GM21367 (cell line): ENCODE data around the gene HNRNPA1.
A peak's percentile ranks its signal among the peaks of the same experiment; 100 is the strongest.
"Not testable (repeated sequence)": the region's sequence is repeated elsewhere in the genome, so short reads cannot be mapped to it uniquely, and the experiment has no call there.

Experiments
- ATAC-seq: cut with Tn5 transposase; IDR thresholded peaks from one replicate; pipeline ENCODE4 v1.9.1; 2021; ENCODE audit not compliant: unreplicated experiment

The HNRNPA1 gene

GRCh38 chr12:54273981-54274380 lies 6.5 kb upstream of the HNRNPA1 start:
- ATAC-seq, result no peak

DNA sequence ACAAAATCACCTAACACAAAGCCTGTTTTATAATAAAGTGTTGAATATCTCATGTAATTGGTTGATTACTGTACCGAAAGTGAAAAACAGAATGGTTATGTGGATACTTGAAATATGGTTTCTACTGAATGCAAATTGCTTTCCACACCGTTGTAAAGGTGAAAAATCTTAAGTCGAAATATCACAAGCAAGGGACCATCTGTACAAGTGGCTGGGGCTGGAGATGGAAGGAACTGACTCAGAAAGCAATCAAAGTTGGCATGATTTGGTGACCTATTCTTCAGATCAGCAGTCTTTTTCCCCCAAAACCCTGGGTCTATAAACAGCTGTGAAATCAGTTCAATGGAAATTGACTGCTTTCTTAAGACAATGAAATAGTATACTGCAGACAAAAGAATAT lies 4.2 kb upstream of the HNRNPA1 start:
- ATAC-seq, result no peak

- ATAC-seq, result no peak
Observed at GRCh38 chr12:54277823-54278276, 2.7 kb upstream of the HNRNPA1 start.

GRCh38 chr12:54279227-54279631 lies 1.3 kb upstream of the HNRNPA1 start:
- no peak for ATAC-seq

DNA sequence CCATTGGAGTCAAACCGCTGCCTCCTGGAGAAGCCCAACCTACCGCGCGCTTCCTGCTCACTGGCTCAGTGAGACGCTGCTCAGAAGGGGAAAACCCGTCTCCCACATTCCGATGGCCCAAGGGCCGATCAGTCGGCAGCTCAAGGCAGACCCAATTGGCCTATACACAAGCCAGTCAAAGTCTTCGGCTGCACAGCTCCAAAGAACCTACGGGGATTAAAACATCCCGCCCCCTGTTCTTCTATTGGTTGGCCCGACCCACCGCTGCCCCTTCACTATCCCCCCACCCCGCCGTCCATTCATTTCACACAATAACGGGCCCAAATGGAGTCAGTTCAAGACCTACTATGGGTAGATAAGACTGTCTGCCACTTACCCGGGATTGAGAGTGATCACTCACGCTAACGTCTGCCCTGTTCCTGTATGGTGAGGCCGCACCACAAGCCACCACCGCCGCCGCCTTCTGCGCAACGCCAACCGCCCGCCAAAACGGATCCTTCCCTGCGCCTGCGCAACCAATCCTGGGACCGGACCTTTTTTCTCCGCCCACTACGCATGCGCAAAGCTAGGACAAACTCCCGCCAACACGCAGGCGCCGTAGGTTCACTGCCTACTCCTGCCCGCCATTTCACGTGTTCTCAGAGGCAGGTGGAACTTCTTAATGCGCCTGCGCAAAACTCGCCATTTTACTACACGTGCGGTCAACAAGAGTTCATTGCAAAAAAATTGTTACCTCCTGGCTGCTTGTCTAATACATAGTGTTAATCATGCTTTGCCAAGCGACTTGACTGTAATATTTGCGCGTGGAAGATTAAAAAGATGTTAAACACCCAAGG lies 676 bp upstream of the HNRNPA1 start, which contains the start of gene CBX5:
CBX5 (minus strand) TSS at position 491 of the 836 bp plus-strand sequence. CDS start 22,472 bp downstream, outside the sequence.
- ATAC-seq, result peak; percentile 69

DNA sequence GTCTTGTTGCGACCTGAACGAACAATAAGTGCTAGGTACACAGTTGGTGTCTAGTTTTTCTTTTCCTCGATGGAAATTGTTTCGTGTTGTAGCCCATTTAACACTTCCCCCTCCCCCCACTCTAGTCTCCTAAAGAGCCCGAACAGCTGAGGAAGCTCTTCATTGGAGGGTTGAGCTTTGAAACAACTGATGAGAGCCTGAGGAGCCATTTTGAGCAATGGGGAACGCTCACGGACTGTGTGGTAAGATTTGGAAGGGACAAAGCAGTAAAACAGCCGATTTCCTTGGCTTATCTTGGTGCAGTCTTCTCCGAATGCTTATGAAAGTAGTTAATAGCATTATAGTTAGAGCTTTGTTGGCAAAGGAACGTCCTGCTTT lies 724 bp downstream of the HNRNPA1 start:
- ATAC-seq, result not testable (repeated sequence)

DNA sequence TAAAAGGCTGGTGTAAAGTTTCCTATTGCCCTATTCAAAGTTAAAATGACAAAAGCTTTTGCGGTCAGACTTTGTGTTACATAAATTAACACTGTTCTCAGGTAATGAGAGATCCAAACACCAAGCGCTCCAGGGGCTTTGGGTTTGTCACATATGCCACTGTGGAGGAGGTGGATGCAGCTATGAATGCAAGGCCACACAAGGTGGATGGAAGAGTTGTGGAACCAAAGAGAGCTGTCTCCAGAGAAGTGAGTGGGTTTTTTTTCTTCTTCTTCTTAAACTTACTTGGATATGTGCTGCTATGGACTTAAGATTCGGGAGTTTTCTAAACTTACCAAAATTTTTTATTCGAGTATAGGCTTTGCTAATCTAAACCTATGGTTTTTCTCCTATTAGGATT lies 1.2 kb downstream of the HNRNPA1 start:
- not testable (repeated sequence) for ATAC-seq

DNA sequence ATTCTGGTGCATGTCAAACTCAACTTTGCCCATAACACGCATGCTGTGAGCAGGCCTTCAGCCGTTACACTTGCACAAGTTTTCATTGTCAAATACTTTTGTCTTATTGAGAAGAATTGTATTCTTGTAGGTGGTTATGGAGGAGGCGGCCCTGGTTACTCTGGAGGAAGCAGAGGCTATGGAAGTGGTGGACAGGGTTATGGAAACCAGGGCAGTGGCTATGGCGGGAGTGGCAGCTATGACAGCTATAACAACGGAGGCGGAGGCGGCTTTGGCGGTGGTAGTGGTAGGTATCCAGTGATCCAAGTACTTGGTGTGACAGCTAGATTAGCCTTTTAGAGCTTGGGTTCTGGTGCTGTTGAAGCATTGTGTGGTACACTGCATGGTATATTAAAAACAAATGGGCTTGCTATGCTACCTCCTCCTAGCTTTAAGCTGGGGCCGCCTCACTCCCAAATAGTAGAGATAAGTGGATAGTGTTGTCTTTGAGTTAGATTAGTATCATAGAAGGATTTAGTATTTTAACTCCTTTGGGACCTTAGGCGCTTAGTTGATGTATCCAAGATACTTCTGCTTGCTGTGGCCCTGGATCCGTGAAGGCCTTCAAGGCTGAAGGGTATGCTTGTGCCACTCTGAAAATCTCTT lies 2.5 kb downstream of the HNRNPA1 start:
- no peak for ATAC-seq

DNA sequence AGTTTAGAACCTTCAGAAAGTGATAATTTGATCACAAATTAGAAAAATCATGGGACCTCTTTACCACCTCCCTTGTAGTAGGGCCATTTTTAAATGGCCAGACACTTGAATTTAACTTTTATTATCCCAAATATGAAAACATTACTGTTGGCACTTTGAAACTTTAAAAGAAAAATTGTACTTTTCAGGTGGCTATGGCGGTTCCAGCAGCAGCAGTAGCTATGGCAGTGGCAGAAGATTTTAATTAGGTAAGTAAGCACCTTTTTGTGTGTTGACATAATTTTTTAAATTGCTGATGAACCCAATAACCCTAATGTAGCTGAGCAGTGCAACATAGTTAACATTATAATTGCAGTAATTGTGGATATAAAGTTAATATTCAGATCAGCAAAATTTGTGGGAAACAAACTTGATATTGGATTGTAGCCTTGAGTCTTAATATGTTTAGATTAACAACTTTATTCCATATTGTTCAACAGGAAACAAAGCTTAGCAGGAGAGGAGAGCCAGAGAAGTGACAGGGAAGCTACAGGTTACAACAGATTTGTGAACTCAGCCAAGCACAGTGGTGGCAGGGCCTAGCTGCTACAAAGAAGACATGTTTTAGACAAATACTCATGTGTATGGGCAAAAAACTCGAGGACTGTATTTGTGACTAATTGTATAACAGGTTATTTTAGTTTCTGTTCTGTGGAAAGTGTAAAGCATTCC lies 3.7 kb downstream of the HNRNPA1 start:
- not testable (repeated sequence) for ATAC-seq

- ATAC-seq, result no peak
Observed at GRCh38 chr12:54285150-54286041, 4.9 kb downstream of the HNRNPA1 start.

- no peak for ATAC-seq
Observed at GRCh38 chr12:54286042-54287030, 5.8 kb downstream of the HNRNPA1 start.

DNA sequence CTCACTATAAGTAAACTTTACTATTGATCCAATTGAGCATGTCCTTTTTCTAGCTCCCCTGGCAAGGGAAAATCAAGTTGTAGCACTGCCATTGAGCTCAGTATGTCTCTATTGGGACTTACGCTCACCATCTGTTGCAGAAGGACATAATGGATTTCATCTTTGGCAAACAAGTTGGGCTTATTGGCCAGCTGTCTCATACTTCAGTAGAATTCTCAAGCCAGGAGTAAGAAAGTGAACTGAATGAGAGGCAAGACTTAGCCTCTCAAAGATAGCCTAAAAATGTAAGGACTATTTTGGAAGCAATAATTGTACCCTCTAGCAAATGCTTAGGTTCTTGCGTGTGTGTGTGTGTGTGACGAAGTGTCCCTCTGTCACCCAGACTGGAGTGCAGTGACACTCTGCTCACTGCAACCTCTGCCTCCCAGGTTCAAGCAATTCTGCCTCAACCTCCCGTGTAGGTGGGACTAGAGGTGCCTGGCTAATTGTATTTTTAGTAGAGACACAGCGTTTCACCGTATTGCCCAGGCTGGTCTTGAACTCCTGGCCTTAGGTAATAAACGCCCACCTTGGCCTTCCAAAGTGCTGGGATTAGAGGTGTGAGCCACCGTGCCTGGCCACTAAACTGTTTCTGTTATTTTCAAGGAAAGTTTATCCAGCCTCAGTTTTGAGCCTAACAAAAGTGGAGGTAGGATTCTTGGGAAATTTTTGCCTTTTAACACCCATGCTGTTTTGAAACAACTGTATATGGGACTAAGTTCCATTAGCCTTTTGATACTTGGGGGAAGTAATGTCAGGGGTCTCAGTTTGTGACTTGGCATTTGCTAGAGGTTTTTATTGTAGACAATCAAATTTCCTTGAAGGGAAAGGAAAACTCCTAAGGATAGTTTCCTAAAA lies 7.0 kb downstream of the HNRNPA1 start:
- no peak for ATAC-seq

GRCh38 chr12:54292083-54292930 lies 11.8 kb downstream of the HNRNPA1 start:
- no peak for ATAC-seq

DNA sequence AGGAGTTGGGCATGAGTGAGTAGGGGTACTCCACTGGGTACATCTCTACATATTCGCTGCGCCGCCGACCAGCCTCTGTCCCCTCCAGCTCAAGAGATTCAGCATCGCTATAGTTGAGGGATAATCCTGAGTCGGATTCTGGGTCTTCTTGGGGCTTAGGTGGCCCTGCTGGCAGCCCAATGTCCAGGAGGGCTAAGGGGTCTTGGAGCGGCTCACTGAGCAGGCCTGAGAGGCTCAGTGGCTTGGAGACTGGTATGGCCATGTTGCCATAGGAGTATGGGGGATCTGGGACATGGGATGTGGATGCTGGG lies 12.4 kb downstream of the HNRNPA1 start:
- ATAC-seq, result no peak

DNA sequence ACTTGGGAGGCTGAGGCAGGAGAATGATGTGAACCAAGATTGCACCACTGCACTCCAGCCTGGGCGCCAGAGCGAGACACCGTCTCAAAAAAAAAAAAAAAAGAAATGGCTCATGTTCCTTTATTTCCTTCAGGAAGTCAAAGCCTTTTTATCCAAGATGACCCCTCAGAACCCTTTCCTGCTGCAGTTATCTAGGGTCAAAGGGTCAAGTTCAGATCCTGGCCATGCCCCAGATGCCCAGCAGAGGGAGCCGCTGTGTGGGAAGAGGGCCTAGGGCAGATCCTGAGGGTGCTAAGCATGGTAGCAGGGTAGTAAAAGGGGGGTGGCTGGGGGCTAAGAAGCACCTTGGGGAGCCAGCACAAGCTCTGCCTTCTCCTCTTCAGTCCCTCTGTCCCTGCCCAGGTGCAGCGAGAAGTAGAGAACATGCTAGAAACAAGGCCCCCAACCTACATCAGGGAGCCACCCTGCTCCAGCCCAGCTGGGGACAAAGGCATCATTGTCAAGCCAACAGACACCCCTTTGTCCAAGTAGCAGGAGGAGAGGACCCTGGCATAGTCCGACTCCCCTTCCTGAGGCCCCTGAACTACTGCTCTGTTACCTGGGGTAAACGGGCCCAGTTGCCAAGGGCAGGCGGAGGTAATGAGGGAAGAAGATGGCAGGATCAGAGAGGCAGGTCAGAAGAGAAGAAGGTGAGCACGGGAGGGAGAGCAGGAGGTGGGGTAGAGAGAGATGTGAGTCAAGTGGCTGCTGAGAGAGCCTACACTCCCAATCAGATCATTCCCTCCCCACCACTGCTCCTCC lies 13.8 kb downstream of the HNRNPA1 start:
- no peak for ATAC-seq

GRCh38 chr12:54294953-54295566 lies 14.5 kb downstream of the HNRNPA1 start:
- no peak for ATAC-seq
